ENCODE measurements around the gene PLA2G5.

The PLA2G5 gene

GRCh38 chr1:20093303-20093702 lies 23.3 kb downstream of the PLA2G5 start:
- no peak for DNase-seq

GRCh38 chr1:20093940-20094391 lies 24.0 kb downstream of the PLA2G5 start:
- no peak for DNase-seq

- no peak for DNase-seq
Measured at GRCh38 chr1:20095564-20096434, 25.8 kb downstream of the PLA2G5 start.

- DNase-seq, result no peak
Measured at GRCh38 chr1:20096840-20097447, 26.9 kb downstream of the PLA2G5 start.

DNA sequence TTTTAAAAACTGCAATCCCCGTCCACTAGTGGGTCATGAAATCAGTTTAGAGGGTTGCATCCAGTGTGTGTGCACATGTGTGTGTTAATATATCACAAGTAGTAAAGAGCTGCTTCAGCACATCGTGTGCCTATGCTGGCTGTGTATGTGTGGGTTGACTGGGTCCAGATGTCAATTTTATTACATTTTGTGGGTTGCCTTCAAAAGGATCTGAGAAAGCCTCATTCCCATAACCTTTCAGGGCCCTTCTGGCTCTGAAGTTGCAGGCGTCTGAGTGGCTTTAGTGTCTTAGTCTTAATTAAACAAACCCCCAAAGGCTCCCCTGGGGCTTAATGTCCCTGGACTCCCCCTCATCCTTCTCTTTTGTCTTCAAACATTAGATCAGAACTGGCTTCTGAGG lies 29.5 kb downstream of the PLA2G5 start:
- no peak for DNase-seq

- no peak for DNase-seq
Measured at GRCh38 chr1:20100632-20101355, 30.8 kb downstream of the PLA2G5 start.

- no peak for DNase-seq
Measured at GRCh38 chr1:20102875-20103274, 32.9 kb downstream of the PLA2G5 start.

- DNase-seq, result no peak
Measured at GRCh38 chr1:20105856-20106255, 35.9 kb downstream of the PLA2G5 start.

GRCh38 chr1:20107351-20107750 lies 37.4 kb downstream of the PLA2G5 start:
- DNase-seq, result no peak

DNA sequence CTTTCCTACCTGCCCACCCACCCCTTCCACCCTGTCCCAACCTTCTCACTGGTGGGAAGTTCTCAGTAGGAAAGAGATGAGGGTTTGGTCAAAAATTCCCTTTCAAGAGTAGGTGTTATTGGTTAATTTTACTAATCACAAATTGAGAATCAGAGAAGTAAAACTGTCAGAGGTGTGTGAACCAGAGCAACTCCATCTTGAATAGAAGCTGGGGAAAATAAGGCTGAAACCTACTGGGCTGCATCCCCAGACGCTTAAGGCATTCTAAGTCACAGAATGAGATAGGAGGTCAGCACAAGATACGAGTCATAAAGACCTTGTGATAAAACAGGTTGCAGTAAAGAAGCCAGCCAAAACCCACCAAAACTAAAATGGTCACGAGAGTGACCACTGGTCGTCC lies 37.8 kb downstream of the PLA2G5 start:
- no peak for DNase-seq

GRCh38 chr1:20108366-20109123 lies 38.6 kb downstream of the PLA2G5 start:
- DNase-seq, result no peak

DNA sequence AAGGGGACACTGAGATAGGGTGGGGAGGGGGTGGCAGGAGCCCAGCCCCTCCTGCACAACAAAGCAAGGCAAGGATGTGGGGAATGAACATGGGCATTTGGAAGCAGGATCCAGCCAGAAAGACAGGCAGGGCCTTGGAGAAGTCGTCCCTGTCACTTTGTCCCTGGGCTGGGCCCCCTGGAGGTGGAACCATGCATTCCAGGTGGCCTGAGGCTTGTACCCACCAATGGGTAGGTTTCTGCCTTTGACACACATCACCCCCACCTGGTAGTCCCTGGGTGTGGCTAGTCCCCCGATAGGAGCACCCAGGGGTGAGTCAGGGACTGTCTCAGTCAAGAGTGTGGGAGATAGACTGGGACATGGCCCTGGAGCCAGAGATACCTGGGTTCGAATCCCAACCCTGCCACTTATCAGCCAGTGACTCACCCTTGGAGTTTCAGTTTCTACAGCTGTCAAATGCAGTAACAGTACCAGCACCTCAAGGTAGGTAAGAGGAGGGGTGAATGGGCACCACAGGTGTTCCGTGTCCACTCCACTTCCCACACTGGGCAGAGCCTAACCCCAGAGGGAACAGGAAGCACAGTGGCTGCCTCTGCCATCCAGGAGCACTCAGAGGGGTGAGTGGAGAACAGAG lies 39.3 kb downstream of the PLA2G5 start:
- no peak for DNase-seq

GRCh38 chr1:20110679-20111078 lies 40.7 kb downstream of the PLA2G5 start:
- DNase-seq, result no peak

GRCh38 chr1:20111452-20111851 lies 41.5 kb downstream of the PLA2G5 start:
- DNase-seq, result no peak

GRCh38 chr1:20112279-20113000 lies 42.4 kb downstream of the PLA2G5 start:
- no peak for DNase-seq

- DNase-seq, result no peak
Measured at GRCh38 chr1:20114021-20114648, 44.1 kb downstream of the PLA2G5 start.

- no peak for DNase-seq
Measured at GRCh38 chr1:20115479-20115878, 45.5 kb downstream of the PLA2G5 start.

DNA sequence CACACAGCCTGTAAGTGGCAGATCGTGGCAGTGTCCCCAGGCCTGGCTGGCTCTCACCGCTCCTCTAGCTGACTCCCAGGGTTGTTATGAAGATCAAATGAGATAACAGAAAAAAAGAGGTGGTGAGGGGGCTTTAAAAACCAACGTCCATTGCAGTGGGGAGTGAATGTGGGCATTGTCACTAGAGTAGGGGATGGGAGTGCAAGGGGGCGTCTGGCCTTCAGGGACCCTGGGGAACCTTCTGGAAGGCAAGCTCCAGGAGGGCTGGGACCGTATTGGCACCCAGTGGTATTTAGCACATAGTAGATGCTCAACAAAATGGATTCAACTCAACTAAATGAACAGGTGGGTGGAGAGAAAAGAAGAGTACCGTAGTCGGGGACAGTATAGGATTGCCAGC lies 45.9 kb downstream of the PLA2G5 start:
- no peak for DNase-seq

GRCh38 chr1:20117236-20117635 lies 47.2 kb downstream of the PLA2G5 start:
- DNase-seq, result no peak

- DNase-seq, result no peak
Measured at GRCh38 chr1:20119347-20119746, 49.4 kb downstream of the PLA2G5 start, which contains the start of gene PLA2G2D. PLA2G2D (minus strand) TSS chr1:20119536; CDS start chr1:20119498, 38 bp downstream.

DNA sequence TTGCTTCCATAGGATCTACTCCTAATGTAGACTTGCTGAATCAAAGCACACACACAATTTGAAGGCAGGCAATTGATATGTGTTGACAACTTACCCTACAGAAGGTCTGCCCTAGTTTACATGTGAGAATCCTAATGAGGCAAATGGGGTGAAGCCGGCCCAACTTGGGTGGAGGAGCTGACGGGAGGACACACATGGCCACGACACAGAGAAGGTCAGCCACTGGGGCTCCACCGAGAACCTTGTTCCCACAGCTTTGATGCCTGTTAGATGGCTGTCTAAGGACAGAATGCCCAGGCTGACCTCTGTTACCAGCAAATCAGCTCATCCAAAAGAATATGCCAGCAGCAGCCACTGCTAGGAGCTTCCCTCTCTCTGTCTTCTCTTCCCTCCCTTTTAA lies 50.8 kb downstream of the PLA2G5 start:
- DNase-seq, result no peak
